SK-N-SH (cell line): ENCODE data around the gene TM6SF1. TPM values are rescaled to one million over a fixed set of nuclear protein-coding genes. Genes with fewer than 3 reads are reported as not detected.

ENCODE experiments used
- CTCF ChIA-PET: fragments of 300-600, 350-600 bp; formaldehyde crosslinking; extraction: SDS; loops from one replicate; lab custom pipeline; 2021; lab: Yijun Ruan, JAX
- POLR2A ChIA-PET: fragments of 350-600 bp; sonication (Branson Sonifier 250); formaldehyde crosslinking; extraction: SDS; loops from one replicate; lab custom pipeline; 2020; ENCODE audit warnings: antibody characterized with exemption, inconsistent platforms; lab: Yijun Ruan, JAX
- DNase-seq: peaks from one replicate; pipeline ENCODE4 v3.0.0; 2012
- H2AFZ ChIP-seq: fragments of 200-600 bp; sonication (generic); 2 replicates; pipeline ENCODE4 v1.8.1; 2016; ENCODE audit warnings: antibody characterized with exemption, mild to moderate bottlenecking, low read depth
- H3F3A ChIP-seq: fragments of 200-600 bp; sonication (generic); replicated peaks from 2 replicates; pipeline ENCODE3; 2016; ENCODE audit warnings: antibody characterized with exemption, mild to moderate bottlenecking; ENCODE audit not compliant: insufficient read depth
- H3K27ac ChIP-seq, 2 experiments: fragments of 200-500 bp in 1 of 2; fragments of 200-600 bp in 1 of 2; sonication (Bioruptor generic) in 1 of 2; sonication (generic), shearing (Covaris generic) in 1 of 2; 2 replicates each; pipeline versions ENCODE4 v1.5.1 to v1.6.1; 2014 to 2016; ENCODE audit warnings: low read depth in 2 of 2, inconsistent platforms in 1 of 2, low read length in 1 of 2, mild to moderate bottlenecking in 1 of 2, mixed read lengths in 1 of 2
- H3K27me3 ChIP-seq: fragments of 200-600 bp; sonication (generic), shearing (Covaris generic); 2 replicates; pipeline ENCODE4 v1.6.1; 2016; ENCODE audit warnings: mixed run types; ENCODE audit not compliant: insufficient read depth
- H3K36me3 ChIP-seq, 2 experiments: fragments of 200-500 bp in 1 of 2; fragments of 200-600 bp in 1 of 2; sonication (Bioruptor generic) in 1 of 2; sonication (generic) in 1 of 2; replicated peaks in 1 of 2; 2 replicates each; pipeline versions ENCODE3 to v1.5.1; 2014 to 2016; ENCODE audit warnings: low read length in 1 of 2, mild to moderate bottlenecking in 1 of 2; ENCODE audit not compliant: insufficient read depth in 2 of 2, control insufficient read depth in 1 of 2
- H3K4me1 ChIP-seq, 2 experiments: fragments of 200-500 bp in 1 of 2; fragments of 200-600 bp in 1 of 2; sonication (Bioruptor generic) in 1 of 2; sonication (generic), shearing (Covaris generic) in 1 of 2; 2 replicates each; pipeline versions ENCODE4 v1.5.1 to v1.6.1; 2014 to 2016; ENCODE audit warnings: low read depth in 1 of 2, low read length in 1 of 2, mixed run types in 1 of 2; ENCODE audit not compliant: insufficient read depth in 2 of 2, control insufficient read depth in 1 of 2
- H3K4me2 ChIP-seq: fragments of 200-600 bp; sonication (generic), shearing (Covaris generic); 2 replicates; pipeline ENCODE4 v1.6.1; 2017; ENCODE audit warnings: mixed run types
- H3K4me3 ChIP-seq, 2 experiments: fragments of 200-500 bp in 1 of 2; fragments of 200-600 bp in 1 of 2; sonication (Bioruptor generic) in 1 of 2; sonication (generic), shearing (Covaris generic) in 1 of 2; 2 replicates each; pipeline versions ENCODE4 v1.5.1 to v1.8.1; 2014 to 2016; ENCODE audit warnings: low read depth in 2 of 2, inconsistent platforms in 1 of 2, low read length in 1 of 2, mild to moderate bottlenecking in 1 of 2, mixed read lengths in 1 of 2, moderate library complexity in 1 of 2
- H3K79me2 ChIP-seq: fragments of 200-600 bp; sonication (generic); 2 replicates; pipeline ENCODE4 v1.8.1; 2017; ENCODE audit warnings: mild to moderate bottlenecking; ENCODE audit not compliant: insufficient read depth
- H3K9ac ChIP-seq: fragments of 200-600 bp; sonication (generic); 2 replicates; pipeline ENCODE4 v1.6.1; 2017; ENCODE audit warnings: mixed run types
- H3K9me2 ChIP-seq: fragments of 200-600 bp; sonication (generic); 2 replicates; pipeline ENCODE4 v1.6.1; 2017; ENCODE audit warnings: mixed run types
- H3K9me3 ChIP-seq: fragments of 200-600 bp; sonication (generic); 2 replicates; pipeline ENCODE4 v1.6.1; 2017; ENCODE audit warnings: mixed run types, mild to moderate bottlenecking, moderate library complexity
- H4K20me1 ChIP-seq: fragments of 200-600 bp; sonication (generic); 2 replicates; pipeline ENCODE4 v1.6.1; 2017; ENCODE audit warnings: mild to moderate bottlenecking, mixed run types; ENCODE audit not compliant: insufficient read depth
- CTCF ChIP-seq: fragments of 200-600 bp; sonication (generic); IDR thresholded peaks from 2 replicates; pipeline ENCODE4 v1.6.1; 2017; ENCODE audit warnings: antibody characterized with exemption, mild to moderate bottlenecking, moderate library complexity
- EP300 ChIP-seq, 2 experiments: IDR thresholded peaks; 2 replicates each; pipeline versions ENCODE4 v1.4.0 to v1.6.1; 2012; ENCODE audit warnings: borderline replicate concordance in 1 of 2, low read depth in 1 of 2, low read length in 1 of 2
- FOSL2 ChIP-seq: IDR thresholded peaks from 2 replicates; pipeline ENCODE4 v1.4.0; 2012; ENCODE audit warnings: low read depth, mild to moderate bottlenecking, moderate library complexity, borderline replicate concordance
- FOXM1 ChIP-seq: IDR thresholded peaks from 2 replicates; pipeline ENCODE4 v1.4.0; 2012; ENCODE audit warnings: low read depth, mild to moderate bottlenecking
- GABPA ChIP-seq: IDR thresholded peaks from 2 replicates; pipeline ENCODE4 v1.4.0; 2012; ENCODE audit warnings: low read depth, mild to moderate bottlenecking
- GATA2 ChIP-seq: sonication (generic); formaldehyde crosslinking; IDR thresholded peaks from 2 replicates; pipeline ENCODE4 v1.5.0; 2020; ENCODE audit warnings: mild to moderate bottlenecking, missing genetic modification reagents
- IRF3 ChIP-seq: fragments of 150-350 bp; IDR thresholded peaks from 2 replicates; pipeline ENCODE4 v1.6.1; 2016; ENCODE audit warnings: mild to moderate bottlenecking, low read depth, low read length
- JUND ChIP-seq: IDR thresholded peaks from 2 replicates; pipeline ENCODE4 v1.4.0; 2012
- NFIC ChIP-seq: IDR thresholded peaks from 2 replicates; pipeline ENCODE4 v1.4.0; 2012; ENCODE audit warnings: borderline replicate concordance
- NRF1 ChIP-seq: IDR thresholded peaks from 2 replicates; pipeline ENCODE4 v1.6.1; 2012; ENCODE audit warnings: low read depth, mild to moderate bottlenecking, low read length
- RAD21 ChIP-seq: IDR thresholded peaks from 2 replicates; pipeline ENCODE4 v1.6.1; 2012; ENCODE audit warnings: mild to moderate bottlenecking, low read length
- RCOR1 ChIP-seq: fragments of 150-350 bp; IDR thresholded peaks from 2 replicates; pipeline ENCODE4 v1.6.1; 2017; ENCODE audit warnings: antibody characterized with exemption, low read length
- RFX5 ChIP-seq: IDR thresholded peaks from 2 replicates; pipeline ENCODE4 v1.6.1; 2012; ENCODE audit warnings: mild to moderate bottlenecking, improper control_type of control experiment, low read length
- RXRA ChIP-seq: IDR thresholded peaks from 2 replicates; pipeline ENCODE4 v1.4.0; 2012; ENCODE audit warnings: low read depth, mild to moderate bottlenecking, borderline replicate concordance
- SIN3A ChIP-seq: IDR thresholded peaks from 2 replicates; pipeline ENCODE4 v1.6.1; 2012; ENCODE audit warnings: low read depth, mild to moderate bottlenecking, low read length, moderate library complexity, borderline replicate concordance
- TEAD4 ChIP-seq: IDR thresholded peaks from 2 replicates; pipeline ENCODE4 v1.4.0; 2012; ENCODE audit warnings: mild to moderate bottlenecking, borderline replicate concordance; ENCODE audit not compliant: insufficient read depth
- YY1 ChIP-seq: IDR thresholded peaks from 2 replicates; pipeline ENCODE4 v1.4.0; 2012; ENCODE audit warnings: low read depth, mild to moderate bottlenecking
- WGBS: methylation state at CpG from one replicate; pipeline ENCODE4 v1.1.6; 2017; ENCODE audit warnings: low lambda C conversion rate; 5-methylcytosine and 5-hydroxymethylcytosine counted together
- polyA plus RNA-seq, 3 experiments: library from polyadenylated mRNA; depleted of rRNA; stranded (reverse); fragments of >200 nt; gene quantifications; 2 replicates each; pipeline ENCODE4 v1.2.3, GENCODE V29; 2012
- TF ChIP-seq, protein P1 (sequence below): IDR thresholded peaks from 2 replicates; pipeline ENCODE4 v1.4.0; 2012; ENCODE audit warnings: low read depth
- TF ChIP-seq, protein P2 (sequence below): IDR thresholded peaks from 2 replicates; pipeline ENCODE4 v1.4.0; 2012; ENCODE audit warnings: low read depth, borderline replicate concordance
- TF ChIP-seq, protein P3 (sequence below): IDR thresholded peaks from 2 replicates; pipeline ENCODE4 v1.6.1; 2012; ENCODE audit warnings: mild to moderate bottlenecking, low read depth, low read length, moderate library complexity

Gene TM6SF1
- polyA plus RNA-seq, 1 of the 3 experiments (the other 2 are of a cell fraction): 0.12 TPM

DNA sequence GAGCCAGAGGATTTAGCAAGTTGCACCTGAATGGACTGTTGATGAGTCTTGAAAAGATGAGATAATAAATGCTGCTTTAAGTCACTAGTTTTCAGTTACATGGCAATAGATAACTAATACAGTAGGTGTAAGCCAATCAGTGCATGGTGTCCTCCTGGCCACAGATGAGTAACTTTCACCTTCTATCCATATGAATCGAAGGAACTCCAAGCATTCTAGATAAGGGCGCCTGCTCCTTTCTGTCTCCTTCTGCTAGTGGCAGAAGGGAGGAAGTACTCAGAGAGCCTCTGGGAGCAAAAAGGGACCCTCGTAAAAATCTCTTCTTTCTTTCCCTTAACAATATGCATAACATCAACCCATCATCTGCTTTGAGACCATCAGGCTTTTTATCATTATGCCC, 37.3 kb downstream of the TM6SF1 start:
- no peaks in the 10 kb centered on the region for H3K4me1 ChIP-seq
- no peak overlapping the region for H3K4me3 ChIP-seq
- H3K9me3 ChIP-seq: no peaks in the 10 kb centered on the region
- H2AFZ ChIP-seq: no peak overlapping the region
- no peaks in the 10 kb centered on the region for H4K20me1 ChIP-seq
- ChIA-PET CTCF (no interaction called here), POLR2A (no interaction called here)
- no peak overlapping the region for H3K27ac ChIP-seq
- no peaks in the 10 kb centered on the region for H3F3A ChIP-seq
- no peaks in the 10 kb centered on the region for H3K27me3 ChIP-seq
- no peak for TF ChIP-seq NRF1
- TF ChIP-seq JUND: no peak
- TF ChIP-seq NFIC: no peak
- TF ChIP-seq RAD21: no peak
- TF ChIP-seq, protein P1, sequence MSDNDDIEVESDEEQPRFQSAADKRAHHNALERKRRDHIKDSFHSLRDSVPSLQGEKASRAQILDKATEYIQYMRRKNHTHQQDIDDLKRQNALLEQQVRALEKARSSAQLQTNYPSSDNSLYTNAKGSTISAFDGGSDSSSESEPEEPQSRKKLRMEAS: no peak
- TF ChIP-seq TEAD4: no peak
- TF ChIP-seq CTCF: no peak
- no peak for TF ChIP-seq IRF3
- TF ChIP-seq, protein P2, sequence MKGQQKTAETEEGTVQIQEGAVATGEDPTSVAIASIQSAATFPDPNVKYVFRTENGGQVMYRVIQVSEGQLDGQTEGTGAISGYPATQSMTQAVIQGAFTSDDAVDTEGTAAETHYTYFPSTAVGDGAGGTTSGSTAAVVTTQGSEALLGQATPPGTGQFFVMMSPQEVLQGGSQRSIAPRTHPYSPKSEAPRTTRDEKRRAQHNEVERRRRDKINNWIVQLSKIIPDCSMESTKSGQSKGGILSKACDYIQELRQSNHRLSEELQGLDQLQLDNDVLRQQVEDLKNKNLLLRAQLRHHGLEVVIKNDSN: no peak
- TF ChIP-seq SIN3A: no peak
- H3K4me2 ChIP-seq: no peak overlapping the region
- peaks cover 46 to 49% of the 10 kb centered on the region in 2 experiments for H3K36me3 ChIP-seq
- no peaks in the 10 kb centered on the region for H3K9me2 ChIP-seq
- peaks cover 9% of the 10 kb centered on the region for H3K79me2 ChIP-seq
- DNase-seq: no peak
- 100% methylated on average over 3 of the region's 3 CpGs for WGBS
- no peak overlapping the region for H3K9ac ChIP-seq

GRCh38 chr15:83153288-83153687, 45.8 kb downstream of the TM6SF1 start:
- Histone ChIP-seq H3K27me3 (no peaks in the 10 kb centered on the region), H3K9me3 (no peaks in the 10 kb centered on the region), H3F3A (no peaks in the 10 kb centered on the region), H3K4me3 (no peak overlapping the region), H2AFZ (no peak overlapping the region), H3K36me3 (peaks cover 52 to 56% of the 10 kb centered on the region in 2 experiments), H3K9ac (no peak overlapping the region), H4K20me1 (no peaks in the 10 kb centered on the region), H3K4me1 (no peaks in the 10 kb centered on the region), H3K27ac (0 out of 4 replicates have a peak overlapping the region, but pooled peaks of 1 of the 2 experiments have one; percentile 10), H3K4me2 (no peak overlapping the region), H3K79me2 (no peaks in the 10 kb centered on the region), H3K9me2 (no peaks in the 10 kb centered on the region)
- ChIA-PET POLR2A (no interaction called here), CTCF (no interaction called here)
- TF ChIP-seq FOXM1 (no peak), EP300 (IDR thresholded peaks at IDR 0.05; ENCODE audit: borderline replicate concordance in 1 of 2, low read depth in 1 of 2, low read length in 1 of 2) (no peak), RFX5 (no peak), RCOR1 (no peak), RXRA (no peak), CTCF (no peak), NFIC (no peak), FOSL2 (no peak), YY1 (no peak), GABPA (no peak), GATA2 (CRISPR knock-in tag) (no peak), JUND (no peak)
- TF ChIP-seq, protein P3, sequence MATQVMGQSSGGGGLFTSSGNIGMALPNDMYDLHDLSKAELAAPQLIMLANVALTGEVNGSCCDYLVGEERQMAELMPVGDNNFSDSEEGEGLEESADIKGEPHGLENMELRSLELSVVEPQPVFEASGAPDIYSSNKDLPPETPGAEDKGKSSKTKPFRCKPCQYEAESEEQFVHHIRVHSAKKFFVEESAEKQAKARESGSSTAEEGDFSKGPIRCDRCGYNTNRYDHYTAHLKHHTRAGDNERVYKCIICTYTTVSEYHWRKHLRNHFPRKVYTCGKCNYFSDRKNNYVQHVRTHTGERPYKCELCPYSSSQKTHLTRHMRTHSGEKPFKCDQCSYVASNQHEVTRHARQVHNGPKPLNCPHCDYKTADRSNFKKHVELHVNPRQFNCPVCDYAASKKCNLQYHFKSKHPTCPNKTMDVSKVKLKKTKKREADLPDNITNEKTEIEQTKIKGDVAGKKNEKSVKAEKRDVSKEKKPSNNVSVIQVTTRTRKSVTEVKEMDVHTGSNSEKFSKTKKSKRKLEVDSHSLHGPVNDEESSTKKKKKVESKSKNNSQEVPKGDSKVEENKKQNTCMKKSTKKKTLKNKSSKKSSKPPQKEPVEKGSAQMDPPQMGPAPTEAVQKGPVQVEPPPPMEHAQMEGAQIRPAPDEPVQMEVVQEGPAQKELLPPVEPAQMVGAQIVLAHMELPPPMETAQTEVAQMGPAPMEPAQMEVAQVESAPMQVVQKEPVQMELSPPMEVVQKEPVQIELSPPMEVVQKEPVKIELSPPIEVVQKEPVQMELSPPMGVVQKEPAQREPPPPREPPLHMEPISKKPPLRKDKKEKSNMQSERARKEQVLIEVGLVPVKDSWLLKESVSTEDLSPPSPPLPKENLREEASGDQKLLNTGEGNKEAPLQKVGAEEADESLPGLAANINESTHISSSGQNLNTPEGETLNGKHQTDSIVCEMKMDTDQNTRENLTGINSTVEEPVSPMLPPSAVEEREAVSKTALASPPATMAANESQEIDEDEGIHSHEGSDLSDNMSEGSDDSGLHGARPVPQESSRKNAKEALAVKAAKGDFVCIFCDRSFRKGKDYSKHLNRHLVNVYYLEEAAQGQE: no peak
- DNase-seq: no peak
- 100% methylated on average over 1 of the region's 1 CpG for WGBS
